Activated CD8-positive, alpha-beta memory T cell treated with anti-CD3 and anti-CD28 coated beads for 36 hours (primary cell): ENCODE data around the gene CACNA1I. TPM values are rescaled to one million over a fixed set of nuclear protein-coding genes. Genes with fewer than 3 reads are reported as not detected.

ENCODE experiments used
- CTCF ChIA-PET: fragments of 350-600 bp; sonication (Branson Sonifier 250); formaldehyde crosslinking; loops from one replicate; lab custom pipeline; 2021; ENCODE audit warnings: antibody characterized with exemption; lab: Charles Lee
- POLR2A ChIA-PET: fragments of 350-600 bp; sonication (Branson Sonifier 250); formaldehyde crosslinking; loops from one replicate; lab custom pipeline; 2021; ENCODE audit warnings: antibody characterized with exemption; lab: Charles Lee
- total RNA-seq, 2 experiments: library from RNA; stranded (reverse); gene quantifications; one replicate each; pipeline ENCODE4 v1.2.3, GENCODE V29; 2021

CACNA1I gene
- total RNA-seq, 2 experiments from 2014 or later: 0.19 TPM

DNA sequence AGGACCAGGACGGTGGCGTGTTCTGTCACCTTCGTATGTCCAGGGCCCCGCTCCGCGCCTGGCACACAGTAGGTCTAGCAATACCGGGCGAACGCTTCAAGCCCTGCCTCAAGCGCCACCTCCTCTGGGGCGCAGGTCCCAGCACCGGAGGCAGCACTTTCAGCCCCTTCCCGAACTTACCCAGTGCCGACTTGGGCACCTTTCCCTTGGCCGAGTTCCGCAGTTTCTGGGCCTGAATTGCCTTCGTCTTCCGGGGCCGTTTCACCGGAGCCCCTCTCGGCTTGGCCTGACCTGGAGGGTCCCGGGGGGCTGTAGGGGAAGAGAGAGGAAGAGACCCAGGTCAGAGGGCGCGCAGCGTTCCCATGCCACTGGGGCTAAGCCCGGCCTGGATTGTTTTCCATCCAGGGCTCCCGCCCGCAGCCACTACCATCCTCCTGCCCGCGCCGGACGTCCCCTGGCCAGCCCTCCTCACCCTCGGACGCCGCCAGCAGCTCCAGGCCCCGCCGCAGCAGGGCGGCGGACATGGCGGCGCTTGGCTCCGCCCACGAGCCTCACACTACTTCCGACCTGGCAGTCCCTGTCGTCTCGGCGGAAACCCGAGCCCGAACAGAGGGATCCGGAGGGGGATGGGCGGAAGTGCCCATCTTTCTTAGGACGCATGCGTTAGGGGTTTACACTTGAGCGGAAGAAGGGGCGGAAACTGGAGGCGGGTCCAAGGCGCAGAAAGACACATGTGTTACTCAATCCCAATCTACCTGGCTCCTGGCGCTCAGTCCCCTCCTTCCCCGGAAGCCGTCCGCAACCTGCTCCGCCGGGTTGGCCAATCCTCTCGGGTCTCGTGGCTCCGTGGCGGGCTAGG is 38.1 kb upstream of the CACNA1I start, which contains the start of gene RPS19BP1:
RPS19BP1 (minus strand) TSS at position 534 of the 859 bp plus-strand sequence; CDS start at position 524, 10 bp downstream.
- ChIA-PET CTCF (interaction anchor here (0.6 to 6.2 kb wide), 4 partner anchors 10 to 189 kb away, joined by 3 to 77 read pairs (median 6); no protein-coding TSS in a partner anchor), POLR2A (interaction anchor here (0.6 to 1.8 kb wide), 3 partner anchors 12 to 512 kb away, joined by 3 to 6 read pairs (median 5); partner anchors contain the start of gene ATF4)

GRCh38 chr22:39534092-39534506 is 36.5 kb upstream of the CACNA1I start:
- CTCF ChIA-PET: interaction anchor here (0.6 to 4.5 kb wide), 32 partner anchors 9 to 506 kb away, joined by 3 to 53 read pairs (median 4); no protein-coding TSS in a partner anchor
- POLR2A ChIA-PET: interaction anchor here (1.4 kb wide), 1 partner anchor 510 kb away, joined by 4 read pairs; no protein-coding TSS in a partner anchor

DNA sequence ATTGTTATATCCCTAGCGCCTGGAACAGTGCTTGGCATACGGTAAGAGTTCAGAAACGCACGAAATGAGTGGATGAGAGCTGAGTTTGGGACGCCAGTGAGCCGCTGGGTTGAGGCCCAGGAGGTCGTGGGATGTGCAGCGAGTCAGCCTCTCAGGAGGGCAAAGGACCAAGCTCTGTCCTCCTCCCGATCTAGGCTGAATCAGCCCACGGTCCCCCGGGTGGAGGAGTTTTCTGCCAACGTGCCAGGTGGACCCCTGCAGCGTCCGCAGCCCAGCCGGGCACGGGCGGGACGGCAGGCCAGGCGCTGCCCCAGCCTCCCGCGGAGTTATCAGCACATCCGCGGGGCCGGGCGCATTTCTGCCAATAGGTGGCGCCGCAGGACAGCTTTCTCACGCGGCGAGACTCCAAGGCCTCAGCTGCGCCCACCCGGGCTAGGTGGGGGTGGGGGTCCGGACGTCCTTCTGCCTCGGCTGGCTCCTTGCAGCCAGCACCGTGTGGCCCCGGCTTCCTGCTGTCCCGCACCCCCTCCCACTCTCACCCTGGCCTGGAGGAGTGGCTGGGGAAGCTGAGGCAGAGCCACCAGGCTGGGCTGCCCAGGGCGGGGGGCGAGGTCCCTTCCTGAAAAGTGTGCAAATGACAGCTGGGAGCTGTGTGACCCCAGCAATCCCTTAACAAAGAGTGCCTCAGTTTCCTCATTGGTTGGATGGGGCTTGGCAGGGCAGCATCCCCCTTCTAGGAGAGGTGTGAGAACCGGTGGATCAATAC is 35.8 kb upstream of the CACNA1I start:
- ChIA-PET POLR2A (interaction anchor here (0.5 to 1.4 kb wide), 2 partner anchors 509 to 1597 kb away, joined by 3 to 4 read pairs; no protein-coding TSS in a partner anchor), CTCF (interaction anchor here (0.6 to 4.5 kb wide), 40 partner anchors 9 to 814 kb away, joined by 3 to 53 read pairs (median 4); no protein-coding TSS in a partner anchor)

GRCh38 chr22:39535357-39535725 is 35.2 kb upstream of the CACNA1I start:
- POLR2A ChIA-PET: no interaction called here

DNA sequence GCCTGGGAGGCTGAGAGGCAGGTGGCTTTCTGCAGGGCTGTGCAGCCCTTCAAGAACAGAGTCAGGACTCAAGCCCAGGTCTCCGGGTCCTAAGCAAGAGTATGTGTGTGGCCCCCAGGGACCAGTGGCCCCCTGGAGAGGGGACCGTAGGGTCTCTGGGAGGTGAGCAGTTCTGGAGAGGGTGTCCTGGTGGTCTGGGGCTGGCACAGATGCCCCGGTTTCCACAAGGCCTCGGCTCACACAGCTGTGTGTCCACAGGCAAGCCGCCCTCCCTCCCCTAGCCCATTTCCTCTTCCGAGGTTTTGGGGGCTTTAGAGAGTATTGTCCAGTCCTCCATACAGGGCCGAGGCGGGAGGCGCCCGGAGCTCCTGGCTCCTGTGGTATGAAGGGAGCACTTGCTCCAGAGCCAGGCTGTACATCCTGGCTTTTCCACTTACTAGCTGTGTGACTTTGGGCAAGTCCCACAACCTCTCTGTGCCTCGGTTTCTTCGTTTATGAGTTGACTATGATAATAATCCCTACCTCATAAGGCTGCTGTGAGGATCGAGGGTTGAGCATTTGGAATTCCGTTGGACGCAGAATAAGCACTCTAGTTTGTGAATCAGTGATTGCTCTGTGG is 34.6 kb upstream of the CACNA1I start:
- POLR2A ChIA-PET: no interaction called here

More at GRCh38 chr22:39535357-39535725, 35.2 kb upstream of the CACNA1I start:
- CTCF ChIA-PET: interaction anchor here (0.6 to 4.5 kb wide), 31 partner anchors 8 to 813 kb away, joined by 3 to 53 read pairs (median 4); no protein-coding TSS in a partner anchor

GRCh38 chr22:39536711-39537110 is 33.8 kb upstream of the CACNA1I start:
- ChIA-PET POLR2A (no interaction called here), CTCF (interaction anchor here (0.6 to 4.5 kb wide), 2 partner anchors 189 to 488 kb away, joined by 5 to 53 read pairs; no protein-coding TSS in a partner anchor)

More for the DNA sequence above, 34.6 kb upstream of the CACNA1I start:
- CTCF ChIA-PET: interaction anchor here (0.6 to 4.5 kb wide), 10 partner anchors 9 to 813 kb away, joined by 3 to 53 read pairs (median 6); no protein-coding TSS in a partner anchor

DNA sequence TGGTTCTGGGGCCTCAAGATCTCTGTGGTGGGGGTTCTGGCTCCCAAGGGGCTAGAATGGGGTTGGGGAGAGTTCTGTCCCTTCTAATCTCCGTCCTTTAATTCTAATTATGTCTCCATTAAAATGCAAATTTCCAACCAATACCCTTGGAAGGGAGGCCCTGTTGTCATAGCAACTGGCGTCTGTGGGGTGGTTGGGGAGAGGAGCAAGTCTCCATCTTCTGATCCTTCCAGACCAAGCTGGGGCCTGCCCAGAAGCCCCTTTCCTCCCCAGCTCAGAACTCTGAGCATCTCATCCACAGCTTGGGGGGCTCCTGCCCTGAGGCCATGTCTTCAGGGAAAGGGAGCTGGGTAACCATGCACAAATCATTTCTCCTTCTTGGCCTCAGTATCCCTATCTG is 32.6 kb upstream of the CACNA1I start:
- POLR2A ChIA-PET: no interaction called here
- CTCF ChIA-PET: interaction anchor here (0.6 to 1.2 kb wide), 5 partner anchors 8 to 1108 kb away, joined by 3 to 5 read pairs (median 3); no protein-coding TSS in a partner anchor

- CTCF ChIA-PET: interaction anchor here (1.1 to 1.8 kb wide), 2 partner anchors 8 to 482 kb away, joined by 4 to 6 read pairs; no protein-coding TSS in a partner anchor
- POLR2A ChIA-PET: no interaction called here
Observed at GRCh38 chr22:39543095-39543494, 27.5 kb upstream of the CACNA1I start.

- CTCF ChIA-PET: interaction anchor here (1.0 to 2.2 kb wide), 5 partner anchors 11 to 491 kb away, joined by 3 to 8 read pairs (median 4); no protein-coding TSS in a partner anchor
- POLR2A ChIA-PET: no interaction called here
Observed at GRCh38 chr22:39545386-39546365, 24.9 kb upstream of the CACNA1I start.

DNA sequence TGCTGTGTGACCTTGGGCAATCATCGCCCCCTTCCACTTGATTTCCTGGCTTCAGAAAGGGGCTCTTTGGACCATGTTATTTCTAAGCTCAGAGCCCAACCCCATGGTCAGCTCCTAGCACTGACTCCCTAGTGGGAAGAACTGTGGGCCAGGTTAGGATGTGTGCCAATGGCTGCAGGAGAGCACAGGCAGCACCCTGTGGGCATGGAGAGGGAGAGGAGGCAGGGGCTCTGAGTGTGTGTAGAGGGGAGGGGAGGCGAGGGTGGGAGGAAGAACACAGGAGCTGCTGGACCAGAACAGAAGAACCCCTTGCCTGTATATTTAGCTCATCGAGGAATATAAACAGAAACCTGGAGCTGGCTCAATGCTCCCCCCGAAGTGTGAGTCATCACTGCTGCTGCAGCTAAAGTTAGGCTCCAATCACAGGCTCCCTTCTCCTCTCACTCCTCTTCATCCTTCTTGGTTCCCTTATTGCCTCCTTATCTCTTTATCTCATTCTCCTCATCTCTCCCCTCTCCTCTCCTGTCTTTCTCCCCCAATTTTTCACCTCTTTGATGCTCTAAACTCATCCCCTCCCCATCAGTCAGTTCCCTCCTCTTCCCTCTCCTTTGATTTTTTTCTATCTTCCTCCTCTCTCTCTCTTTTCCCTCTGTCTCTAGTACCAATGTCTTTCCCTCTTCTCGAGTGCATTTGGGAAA is 23.5 kb upstream of the CACNA1I start:
- ChIA-PET CTCF (no interaction called here), POLR2A (no interaction called here)

DNA sequence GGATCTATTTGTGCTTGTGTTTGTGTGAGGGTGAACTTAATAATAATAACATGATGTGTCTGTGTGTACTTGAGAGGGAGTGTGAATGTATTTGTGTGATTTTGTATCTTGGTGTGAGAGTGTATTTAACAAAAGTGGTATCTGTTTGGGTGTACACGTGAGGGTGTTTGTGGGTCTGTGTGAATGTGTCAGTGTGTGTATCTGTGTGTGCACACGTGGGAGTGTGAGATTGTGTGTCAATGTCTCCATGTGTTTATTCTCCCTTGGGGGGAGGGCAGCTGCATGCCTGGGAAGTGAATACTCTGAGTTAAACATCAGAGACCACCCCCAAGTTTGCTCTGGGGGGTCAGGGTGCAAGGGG is 23.0 kb upstream of the CACNA1I start:
- POLR2A ChIA-PET: no interaction called here
- CTCF ChIA-PET: no interaction called here

DNA sequence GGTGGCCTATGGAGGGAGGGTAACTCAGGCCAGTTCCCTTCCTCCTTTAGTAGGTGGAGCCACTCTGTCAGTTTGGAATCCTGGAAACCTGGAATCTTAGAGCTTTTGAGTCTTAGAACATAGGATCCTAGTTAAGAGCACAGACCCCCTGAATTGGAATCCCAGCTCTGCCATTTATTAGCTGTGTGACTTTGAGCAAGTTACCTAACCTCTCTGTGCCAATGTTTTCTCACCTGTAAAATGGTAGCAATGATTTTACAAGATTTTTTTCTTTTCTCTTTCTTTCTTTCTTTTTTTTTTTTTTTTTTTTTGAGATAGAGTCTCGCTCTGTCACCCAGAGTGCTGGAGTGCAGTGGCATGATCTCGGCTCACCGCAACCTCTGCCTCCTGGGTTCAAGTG is 17.1 kb upstream of the CACNA1I start:
- ChIA-PET CTCF (no interaction called here), POLR2A (no interaction called here)

DNA sequence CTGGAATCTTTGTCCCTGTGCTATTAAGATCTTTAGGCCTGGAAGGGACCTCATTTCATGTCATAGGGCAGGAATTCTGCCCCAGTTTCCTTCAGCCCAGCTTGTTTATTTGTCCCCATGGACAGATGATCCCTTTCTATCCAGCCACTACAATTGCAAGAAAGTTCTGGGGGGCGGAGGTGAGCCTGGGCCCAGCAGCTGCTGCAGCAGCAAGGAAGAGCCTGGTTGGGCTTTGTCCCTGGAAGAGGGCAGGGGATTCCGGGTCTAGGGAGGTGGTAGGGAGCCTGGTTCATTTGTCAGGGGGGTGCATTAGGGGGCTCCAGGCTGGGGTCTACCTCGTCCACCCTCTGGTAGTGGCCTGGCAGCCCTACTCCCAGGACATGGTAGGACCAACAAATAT is 16.4 kb upstream of the CACNA1I start:
- POLR2A ChIA-PET: no interaction called here
- CTCF ChIA-PET: no interaction called here

DNA sequence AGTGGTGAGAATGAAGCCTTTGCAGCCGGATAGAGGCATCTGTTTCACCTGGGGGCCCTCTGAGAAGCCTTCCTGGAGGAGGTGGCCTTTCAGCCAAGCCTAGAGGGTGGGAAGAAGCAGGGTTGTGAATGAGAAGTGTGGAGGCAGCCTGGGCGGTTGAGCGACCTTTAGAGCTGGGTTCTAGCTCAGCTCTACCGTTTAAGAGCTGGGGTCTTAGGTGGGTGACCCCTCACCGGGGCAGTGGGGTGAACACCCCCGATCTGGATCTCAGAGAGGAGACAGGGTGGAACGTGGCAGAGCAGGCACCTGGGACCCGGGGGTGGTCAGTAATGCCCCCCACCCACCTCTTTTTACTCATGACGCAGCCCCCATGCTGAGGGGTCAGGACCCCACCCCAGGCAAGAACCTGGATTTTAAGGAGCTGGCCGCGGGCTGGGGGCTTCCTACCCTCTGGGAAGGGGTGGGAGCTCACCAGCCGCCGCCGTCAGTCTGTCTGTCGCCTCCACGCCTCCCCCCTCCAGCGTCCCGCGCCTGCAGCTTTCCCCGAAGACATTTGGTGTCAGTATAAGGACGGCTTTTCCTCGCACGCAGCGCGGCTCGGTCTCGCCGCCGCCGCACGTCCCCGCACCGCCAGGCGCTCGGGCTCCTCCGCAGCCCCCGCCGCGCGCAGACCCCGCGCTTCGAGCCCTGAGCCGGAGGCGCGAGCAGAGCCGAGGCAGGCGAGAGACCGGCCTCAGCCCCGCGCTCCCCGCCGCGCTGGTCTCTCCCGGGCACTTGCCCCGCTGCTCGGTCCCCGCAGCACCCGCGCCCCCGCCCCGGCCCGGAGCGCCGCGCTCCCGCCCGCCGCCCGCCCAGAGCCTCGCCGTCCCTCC is 13.3 kb upstream of the CACNA1I start:
- ChIA-PET CTCF (interaction anchor here (0.8 to 1.4 kb wide), 2 partner anchors 22 to 467 kb away, joined by 5 to 7 read pairs; no protein-coding TSS in a partner anchor), POLR2A (no interaction called here)

- CTCF ChIA-PET: interaction anchor here (0.9 kb wide), 1 partner anchor 418 kb away, joined by 3 read pairs; no protein-coding TSS in a partner anchor
- POLR2A ChIA-PET: interaction anchor here (0.6 kb wide), 1 partner anchor 497 kb away, joined by 6 read pairs; no protein-coding TSS in a partner anchor
Observed at GRCh38 chr22:39558254-39558727, 12.3 kb upstream of the CACNA1I start.
